Head of caudate nucleus (tissue), 42 donors: Measurements from ENCODE around the gene LRFN3.
"Not testable (repeated sequence)": the region's sequence is repeated elsewhere in the genome, so short reads cannot be mapped to it uniquely, and the experiment has no call there.

Source experiments
- DNase-seq, 42 donors: peaks; one replicate each; pipeline versions ENCODE4 v3.0.0 to v3.0.0-alpha.2; 2020 to 2021; ENCODE audit warnings: mixed read lengths in 7 of 42
- intact Hi-C: fragments of 100-400 bp; cut with DNase I; formaldehyde crosslinking; loops from one replicate; pipeline ENCODE4 v1.15.0; 2022

LRFN3 gene

GRCh38 chr19:35959040-35959967 lies 23.1 kb downstream of the LRFN3 start:
- DNase-seq: peak; percentile 11 to 91 (median 74)
- intact Hi-C loops: no loop called here

GRCh38 chr19:35959968-35960320 lies 23.8 kb downstream of the LRFN3 start:
- DNase-seq: no peak
- intact Hi-C loops: no loop called here

- no peak for DNase-seq
These were observed 24.3 kb downstream of the LRFN3 start for GRCh38 chr19:35960432-35960972.

GRCh38 chr19:35963514-35963913 lies 27.3 kb downstream of the LRFN3 start:
- peak in 4 of 42 donors; percentile 20 to 36 (median 30) for DNase-seq
- intact Hi-C loops: no loop called here

More at GRCh38 chr19:35960432-35960972, 24.3 kb downstream of the LRFN3 start:
- intact Hi-C loops: no loop called here

GRCh38 chr19:35966771-35967170 lies 30.6 kb downstream of the LRFN3 start:
- no peak for DNase-seq
- intact Hi-C loops: no loop called here

GRCh38 chr19:35973487-35973886 lies 37.3 kb downstream of the LRFN3 start:
- no peak for DNase-seq

GRCh38 chr19:35975608-35976214 lies 39.5 kb downstream of the LRFN3 start:
- no peak for DNase-seq
- intact Hi-C loops: no loop called here

More at GRCh38 chr19:35973487-35973886, 37.3 kb downstream of the LRFN3 start:
- intact Hi-C loops: no loop called here

GRCh38 chr19:35977446-35978222 lies 41.5 kb downstream of the LRFN3 start:
- DNase-seq: no peak
- intact Hi-C loops: no loop called here

- no peak for DNase-seq
- intact Hi-C loops: no loop called here
These were observed 42.1 kb downstream of the LRFN3 start for GRCh38 chr19:35978271-35978670.

- intact Hi-C loops: no loop called here
- DNase-seq: peak in 37 of 42 donors; percentile 12 to 77 (median 48)
These were observed 42.7 kb downstream of the LRFN3 start for GRCh38 chr19:35978832-35979365.

GRCh38 chr19:35980997-35981396 lies 44.8 kb downstream of the LRFN3 start:
- intact Hi-C loops, DNase-seq: not testable (repeated sequence)

- no peak for DNase-seq
- intact Hi-C loops: no loop called here
These were observed 47.0 kb downstream of the LRFN3 start for GRCh38 chr19:35983177-35983576.

GRCh38 chr19:35986111-35986510 lies 49.9 kb downstream of the LRFN3 start:
- DNase-seq: no peak
- intact Hi-C loops: no loop called here

GRCh38 chr19:35986664-35987570 lies 50.7 kb downstream of the LRFN3 start:
- DNase-seq: peak; percentile 26 to 77 (median 55)
- intact Hi-C loops: no loop called here

GRCh38 chr19:35987571-35987896 lies 51.4 kb downstream of the LRFN3 start:
- intact Hi-C loops: no loop called here
- no peak for DNase-seq

- DNase-seq: no peak
- intact Hi-C loops: no loop called here
These were observed 52.6 kb downstream of the LRFN3 start for GRCh38 chr19:35988824-35989223.

- intact Hi-C loops: loop anchor here (10.0 kb wide), 1 partner anchor 65 kb away; the partner anchor contains the start of genes THAP8 and WDR62
- DNase-seq: no peak
These were observed 54.0 kb downstream of the LRFN3 start for GRCh38 chr19:35990156-35990555.
